ENCODE measurements around the gene PCSK5.
A peak's percentile ranks its signal among the peaks of the same experiment; 100 is the strongest.

The PCSK5 gene

DNA sequence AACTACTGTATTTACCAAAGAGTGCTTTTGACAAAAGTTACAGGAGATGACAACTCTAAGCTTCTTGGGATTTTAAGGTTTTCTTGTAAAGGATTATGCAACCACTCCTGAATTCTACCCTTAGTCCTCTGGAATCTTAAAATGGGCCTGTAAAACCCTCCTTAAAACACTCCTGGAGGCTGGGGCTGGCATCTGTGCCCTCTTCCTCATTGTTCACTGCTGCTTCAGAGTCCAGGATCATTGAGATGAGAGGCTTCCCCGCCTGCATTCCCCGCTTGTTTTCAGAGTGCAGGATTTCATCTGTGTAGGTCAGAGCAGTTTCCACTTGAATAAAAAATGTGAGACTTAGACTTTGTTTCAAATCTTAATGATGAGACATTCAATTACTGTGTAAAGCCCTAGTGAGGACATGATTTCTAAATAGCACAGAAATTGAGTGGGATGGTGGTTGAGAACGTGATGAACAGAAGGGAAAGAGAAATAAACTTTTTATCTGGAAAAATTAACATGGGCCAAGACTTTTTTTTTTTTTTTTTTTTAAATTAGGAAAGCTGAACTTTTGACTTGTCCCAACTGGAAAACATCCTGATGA, 40.4 kb downstream of the PCSK5 start:
- no peaks in the 10 kb centered on the region for H3K27me3 Mint-ChIP-seq
- no peaks in the 10 kb centered on the region for H3K9me3 Mint-ChIP-seq
- peaks cover 10% of the 10 kb centered on the region for H3K36me3 Mint-ChIP-seq
- peak overlapping the region; percentile 69 for H3K27ac Mint-ChIP-seq
- H3K4me3 Mint-ChIP-seq: no peak overlapping the region
- peaks cover 40% of the 10 kb centered on the region for H3K4me1 Mint-ChIP-seq

DNA sequence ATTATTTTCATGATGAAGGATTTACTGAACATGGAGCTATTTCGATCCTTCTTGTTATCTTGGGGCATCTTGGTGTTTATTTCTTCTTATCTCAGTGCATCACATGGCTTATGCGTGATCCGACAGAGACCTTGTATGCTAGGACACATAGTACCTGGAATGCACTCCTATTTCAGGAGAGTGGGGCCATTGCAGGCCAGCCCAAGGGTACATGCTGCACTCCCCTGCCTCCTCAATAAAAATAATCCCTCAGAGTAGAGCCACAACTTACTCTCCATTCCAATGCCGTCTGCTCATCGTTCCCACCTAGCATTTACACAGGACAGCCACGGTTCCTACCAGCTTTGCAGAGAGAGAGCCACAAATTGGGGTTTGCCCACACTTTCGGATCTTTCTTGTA, 43.5 kb downstream of the PCSK5 start:
- Mint-ChIP-seq H3K4me3 (no peak overlapping the region), H3K27me3 (no peaks in the 10 kb centered on the region), H3K4me1 (peaks cover 35% of the 10 kb centered on the region), H3K36me3 (peaks cover 21% of the 10 kb centered on the region), H3K27ac (no peak overlapping the region), H3K9me3 (no peaks in the 10 kb centered on the region)

DNA sequence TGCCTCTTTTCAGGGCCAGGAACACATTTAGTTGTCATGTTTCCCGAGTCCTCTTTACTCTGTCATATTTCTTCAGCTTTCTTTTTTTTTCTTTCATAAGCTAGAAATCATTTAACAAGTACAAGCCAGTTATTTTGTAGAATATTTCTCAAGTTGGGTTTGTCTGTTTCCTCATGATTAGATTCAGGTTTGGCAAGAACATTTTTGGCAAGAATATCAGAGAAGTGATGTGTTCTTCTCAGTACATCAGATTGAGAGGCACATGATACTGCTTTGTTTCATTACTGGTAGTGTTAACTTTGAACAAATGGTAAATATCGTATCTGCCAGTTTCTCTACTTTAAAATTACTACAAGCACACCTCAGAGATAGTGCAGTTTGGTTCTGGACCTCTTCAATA, 45.1 kb downstream of the PCSK5 start:
- no peak overlapping the region for H3K4me3 Mint-ChIP-seq
- H3K9me3 Mint-ChIP-seq: no peaks in the 10 kb centered on the region
- no peaks in the 10 kb centered on the region for H3K27me3 Mint-ChIP-seq
- peaks cover 25% of the 10 kb centered on the region for H3K4me1 Mint-ChIP-seq
- peaks cover 24% of the 10 kb centered on the region for H3K36me3 Mint-ChIP-seq
- H3K27ac Mint-ChIP-seq: no peak overlapping the region

DNA sequence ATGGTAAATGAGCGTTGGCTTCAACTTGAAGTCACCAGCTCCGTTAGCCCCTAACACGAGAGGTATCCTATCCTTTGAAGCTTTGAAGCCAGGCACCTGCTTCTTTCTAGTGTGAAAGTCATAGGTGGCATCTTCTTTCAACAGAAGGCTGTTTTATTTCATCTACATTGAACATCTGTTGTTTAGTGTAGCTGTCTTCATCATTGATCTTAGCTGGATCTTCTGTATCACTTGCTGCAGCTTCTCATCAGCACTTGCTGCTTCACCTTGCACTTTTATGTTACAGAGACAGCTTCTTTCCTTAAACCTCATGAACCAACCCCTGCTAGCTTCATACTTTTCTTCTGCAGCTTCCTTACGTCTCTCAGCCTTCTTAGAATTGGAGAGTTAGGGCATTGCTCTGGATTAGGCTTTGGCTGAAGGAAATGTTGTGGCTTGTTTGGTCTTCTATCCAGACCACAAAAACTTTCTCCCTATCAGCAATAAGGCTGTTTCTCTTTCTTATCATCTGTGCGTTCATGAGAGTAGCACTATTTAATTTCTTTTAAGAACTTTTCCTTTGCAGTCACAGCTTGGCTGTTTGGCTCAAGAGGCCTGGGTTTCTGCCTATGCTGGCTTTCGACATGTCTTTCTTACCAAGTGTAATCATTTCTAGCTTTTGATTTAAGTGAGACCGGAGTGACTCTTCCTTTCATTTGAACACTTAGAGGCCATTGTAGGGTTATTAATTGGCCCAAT, 47.2 kb downstream of the PCSK5 start:
- Mint-ChIP-seq H3K36me3 (peaks cover 25% of the 10 kb centered on the region), H3K27ac (peak overlapping the region; percentile 18), H3K4me3 (no peak overlapping the region), H3K9me3 (no peaks in the 10 kb centered on the region), H3K27me3 (no peaks in the 10 kb centered on the region), H3K4me1 (peaks cover 20% of the 10 kb centered on the region)

GRCh38 chr9:75938946-75939345, 48.5 kb downstream of the PCSK5 start:
- Mint-ChIP-seq H3K4me3 (no peak overlapping the region), H3K9me3 (no peaks in the 10 kb centered on the region), H3K27me3 (no peaks in the 10 kb centered on the region), H3K27ac (no peak overlapping the region), H3K4me1 (peaks cover 24% of the 10 kb centered on the region), H3K36me3 (peaks cover 25% of the 10 kb centered on the region)

DNA sequence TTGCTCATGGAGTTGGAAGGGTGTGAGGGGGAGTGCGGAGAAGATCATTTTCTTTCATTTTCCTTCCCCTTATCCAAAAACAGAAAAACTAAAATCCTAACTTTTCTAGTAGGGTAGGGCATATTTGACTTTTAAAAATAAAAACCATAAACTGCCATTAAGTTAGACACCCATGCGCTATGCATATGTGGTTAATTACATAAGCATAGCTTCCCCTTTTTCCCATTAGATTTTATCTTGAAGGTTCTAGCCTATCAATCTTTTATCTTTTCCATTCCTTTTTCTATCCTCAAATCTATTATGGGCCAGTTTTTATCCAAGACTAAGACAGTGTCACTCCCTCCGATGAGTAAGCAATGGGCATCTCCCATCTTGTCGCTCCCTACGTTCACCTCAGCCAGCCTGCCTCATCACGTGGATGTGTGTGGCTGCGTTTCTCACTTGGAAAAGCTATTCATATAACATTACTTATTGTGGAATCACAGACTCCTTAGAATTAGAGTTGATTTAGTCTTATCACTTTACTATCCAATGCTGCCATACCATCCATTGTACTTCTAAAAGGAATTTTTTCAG, 49.2 kb downstream of the PCSK5 start:
- no peak overlapping the region for H3K4me3 Mint-ChIP-seq
- H3K4me1 Mint-ChIP-seq: peaks cover 24% of the 10 kb centered on the region
- H3K36me3 Mint-ChIP-seq: peaks cover 25% of the 10 kb centered on the region
- no peaks in the 10 kb centered on the region for H3K27me3 Mint-ChIP-seq
- H3K9me3 Mint-ChIP-seq: no peaks in the 10 kb centered on the region
- H3K27ac Mint-ChIP-seq: no peak overlapping the region

DNA sequence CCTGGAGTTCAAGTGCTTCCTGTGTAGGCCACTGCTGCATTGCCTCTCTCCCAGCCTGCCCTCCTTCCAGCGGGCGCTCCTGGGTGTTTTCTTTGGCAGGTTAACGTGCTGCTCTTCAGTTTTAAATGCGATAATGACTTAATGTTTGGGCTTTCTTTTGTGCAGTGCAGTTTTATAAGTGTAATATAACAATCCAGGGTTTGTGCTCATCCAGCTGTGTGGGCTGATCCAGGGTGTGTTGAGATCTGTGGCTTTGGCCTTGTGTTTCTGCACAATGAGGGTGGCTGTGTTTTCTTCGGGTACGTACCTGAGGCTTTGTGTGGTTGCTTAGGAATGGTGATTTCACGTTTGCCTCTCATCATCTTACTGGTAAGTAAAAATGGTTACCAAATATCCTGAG, 50.6 kb downstream of the PCSK5 start:
- H3K36me3 Mint-ChIP-seq: peaks cover 32% of the 10 kb centered on the region
- peaks cover 30% of the 10 kb centered on the region for H3K4me1 Mint-ChIP-seq
- no peaks in the 10 kb centered on the region for H3K27me3 Mint-ChIP-seq
- H3K27ac Mint-ChIP-seq: no peak overlapping the region
- H3K4me3 Mint-ChIP-seq: no peak overlapping the region
- H3K9me3 Mint-ChIP-seq: peaks cover 6% of the 10 kb centered on the region

DNA sequence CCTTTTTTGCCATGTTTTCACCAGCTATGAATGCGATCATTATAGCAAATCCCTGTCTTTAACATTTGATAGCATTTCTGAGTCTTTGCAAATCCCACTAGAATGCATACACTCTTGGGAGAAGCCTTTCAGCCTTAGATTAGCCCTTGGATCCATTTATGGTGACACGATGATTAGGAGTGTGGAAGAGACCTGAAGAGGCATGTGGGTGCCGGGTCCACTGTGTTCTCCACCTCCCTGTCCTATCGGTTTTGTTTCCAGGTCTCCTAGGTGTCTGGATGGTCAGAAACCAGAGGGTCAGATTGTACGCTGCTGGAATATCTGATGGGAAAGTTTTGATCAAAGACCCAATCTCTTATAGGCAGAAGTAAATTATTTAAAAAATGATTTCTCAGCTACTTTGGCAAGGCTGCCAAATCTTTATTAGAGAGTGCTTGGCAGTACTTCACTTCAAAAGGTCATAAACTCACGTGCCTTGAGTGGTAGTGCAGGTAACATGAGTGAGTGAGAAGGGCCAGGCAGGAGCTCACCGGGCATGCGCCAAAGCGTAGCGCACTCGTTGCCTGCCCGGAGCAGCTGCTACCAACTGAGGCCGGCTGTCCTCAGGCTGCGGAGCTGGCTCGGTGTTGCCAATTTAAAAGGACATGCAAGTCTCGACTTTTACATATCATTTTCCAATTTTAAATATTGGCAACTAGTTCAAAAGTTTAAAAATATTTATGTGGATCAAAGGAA, 51.3 kb downstream of the PCSK5 start:
- Mint-ChIP-seq H3K27ac (no peak overlapping the region), H3K27me3 (no peaks in the 10 kb centered on the region), H3K4me1 (peaks cover 25% of the 10 kb centered on the region), H3K36me3 (peaks cover 29% of the 10 kb centered on the region), H3K4me3 (no peak overlapping the region), H3K9me3 (peaks cover 6% of the 10 kb centered on the region)

- Mint-ChIP-seq H3K27me3 (no peaks in the 10 kb centered on the region), H3K36me3 (peaks cover 29% of the 10 kb centered on the region), H3K4me1 (peaks cover 16% of the 10 kb centered on the region), H3K27ac (no peak overlapping the region), H3K4me3 (no peak overlapping the region), H3K9me3 (peaks cover 12% of the 10 kb centered on the region)
Observed at GRCh38 chr9:75946766-75947165, 56.3 kb downstream of the PCSK5 start.

GRCh38 chr9:75947233-75947632, 56.8 kb downstream of the PCSK5 start:
- Mint-ChIP-seq H3K27ac (no peak overlapping the region), H3K36me3 (peaks cover 32% of the 10 kb centered on the region), H3K4me1 (peaks cover 20% of the 10 kb centered on the region), H3K27me3 (no peaks in the 10 kb centered on the region), H3K9me3 (peaks cover 12% of the 10 kb centered on the region), H3K4me3 (no peak overlapping the region)

DNA sequence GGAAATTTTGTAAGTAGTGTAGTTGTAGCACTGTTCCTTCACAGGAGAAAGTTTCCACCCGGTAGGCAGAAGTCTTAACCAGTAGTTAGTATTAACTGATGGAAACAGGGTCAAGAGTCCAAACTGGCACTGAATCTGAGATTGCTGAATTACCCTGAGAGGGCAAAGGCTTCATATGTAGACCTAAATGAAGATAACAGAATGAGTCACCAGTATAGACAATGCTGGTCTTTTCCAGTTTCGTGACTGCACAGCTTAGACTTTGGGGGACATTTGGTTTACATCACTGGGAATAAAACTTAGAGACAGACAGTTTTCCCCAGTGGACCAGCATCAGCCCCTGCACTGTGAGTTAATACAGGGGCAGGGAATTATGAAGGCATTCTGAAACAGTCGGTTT, 60.5 kb downstream of the PCSK5 start:
- H3K4me1 Mint-ChIP-seq: peaks cover 20% of the 10 kb centered on the region
- no peaks in the 10 kb centered on the region for H3K27me3 Mint-ChIP-seq
- no peak overlapping the region for H3K4me3 Mint-ChIP-seq
- H3K36me3 Mint-ChIP-seq: peaks cover 20% of the 10 kb centered on the region
- H3K9me3 Mint-ChIP-seq: peaks cover 7% of the 10 kb centered on the region
- H3K27ac Mint-ChIP-seq: no peak overlapping the region

DNA sequence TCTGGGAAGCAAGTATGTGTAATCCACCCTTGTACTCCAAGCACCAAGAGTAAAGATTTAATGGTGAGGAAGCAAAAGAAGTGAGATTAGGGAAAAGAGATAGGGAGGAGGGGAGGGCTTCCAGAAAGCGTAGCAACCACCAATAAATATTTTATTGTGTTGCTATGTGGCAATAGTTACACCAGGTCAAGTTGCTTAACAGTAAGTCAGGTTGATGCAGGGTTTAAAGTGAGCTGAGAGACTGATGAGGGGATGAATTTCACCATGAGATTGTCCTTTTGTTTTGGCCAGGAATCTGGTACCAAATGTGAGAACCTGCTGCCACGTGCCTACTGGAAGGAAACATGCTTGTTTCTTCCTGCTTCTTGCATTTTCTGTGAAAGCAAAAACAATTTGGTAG, 62.7 kb downstream of the PCSK5 start:
- Mint-ChIP-seq H3K27ac (no peak overlapping the region), H3K4me3 (no peak overlapping the region), H3K4me1 (peaks cover 28% of the 10 kb centered on the region), H3K9me3 (no peaks in the 10 kb centered on the region), H3K36me3 (peaks cover 13% of the 10 kb centered on the region), H3K27me3 (no peaks in the 10 kb centered on the region)

- Mint-ChIP-seq H3K36me3 (peaks cover 11% of the 10 kb centered on the region), H3K27me3 (no peaks in the 10 kb centered on the region), H3K9me3 (no peaks in the 10 kb centered on the region), H3K4me1 (peaks cover 53% of the 10 kb centered on the region), H3K27ac (no peak overlapping the region), H3K4me3 (no peak overlapping the region)
Observed at GRCh38 chr9:75956161-75956560, 65.7 kb downstream of the PCSK5 start.

DNA sequence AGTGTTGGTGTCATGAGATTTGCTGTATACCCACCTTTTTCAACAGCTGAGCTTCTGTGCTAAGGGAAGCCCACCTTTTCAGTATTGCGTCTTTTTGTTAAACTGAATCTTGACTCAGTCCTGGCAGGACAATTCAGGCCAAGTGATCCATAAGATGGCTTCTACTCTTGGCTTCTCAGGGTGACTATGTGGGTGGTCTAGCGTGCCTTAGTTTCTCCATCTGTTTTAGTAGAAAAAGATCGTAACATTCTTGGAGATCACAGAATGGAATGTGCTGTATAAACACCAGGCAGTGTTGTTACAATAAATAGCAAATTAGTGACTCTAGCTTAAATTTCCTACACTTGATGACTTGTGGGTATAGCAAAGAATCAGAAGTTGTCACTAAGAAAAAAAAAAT, 66.6 kb downstream of the PCSK5 start:
- no peaks in the 10 kb centered on the region for H3K27me3 Mint-ChIP-seq
- H3K9me3 Mint-ChIP-seq: no peaks in the 10 kb centered on the region
- H3K27ac Mint-ChIP-seq: no peak overlapping the region
- peaks cover 8% of the 10 kb centered on the region for H3K36me3 Mint-ChIP-seq
- H3K4me3 Mint-ChIP-seq: no peak overlapping the region
- peaks cover 57% of the 10 kb centered on the region for H3K4me1 Mint-ChIP-seq

- H3K4me1 Mint-ChIP-seq: peaks cover 59% of the 10 kb centered on the region
- no peak overlapping the region for H3K27ac Mint-ChIP-seq
- H3K27me3 Mint-ChIP-seq: no peaks in the 10 kb centered on the region
- H3K9me3 Mint-ChIP-seq: no peaks in the 10 kb centered on the region
- H3K4me3 Mint-ChIP-seq: no peak overlapping the region
- peaks cover 6% of the 10 kb centered on the region for H3K36me3 Mint-ChIP-seq
Observed at GRCh38 chr9:75958226-75958625, 67.8 kb downstream of the PCSK5 start.

- Mint-ChIP-seq H3K9me3 (no peaks in the 10 kb centered on the region), H3K36me3 (peaks cover 8% of the 10 kb centered on the region), H3K4me1 (peaks cover 57% of the 10 kb centered on the region), H3K27me3 (no peaks in the 10 kb centered on the region), H3K27ac (no peak overlapping the region), H3K4me3 (no peak overlapping the region)
Observed at GRCh38 chr9:75960551-75960950, 70.1 kb downstream of the PCSK5 start.

Measured in activated naive CD4-positive, alpha-beta T cell treated with anti-CD3 and anti-CD28 coated beads, Interleukin-2, amount 50 U/mL, for 24 hours (primary cell).